NCI-H1436 (cell line): ENCODE data around the gene ABT1.
A peak's percentile ranks its signal among the peaks of the same experiment; 100 is the strongest.

Experiments used
- DNase-seq: peaks from one replicate; lab custom pipeline; 2025; lab: John Stamatoyannopoulos, UW

The ABT1 gene

DNA sequence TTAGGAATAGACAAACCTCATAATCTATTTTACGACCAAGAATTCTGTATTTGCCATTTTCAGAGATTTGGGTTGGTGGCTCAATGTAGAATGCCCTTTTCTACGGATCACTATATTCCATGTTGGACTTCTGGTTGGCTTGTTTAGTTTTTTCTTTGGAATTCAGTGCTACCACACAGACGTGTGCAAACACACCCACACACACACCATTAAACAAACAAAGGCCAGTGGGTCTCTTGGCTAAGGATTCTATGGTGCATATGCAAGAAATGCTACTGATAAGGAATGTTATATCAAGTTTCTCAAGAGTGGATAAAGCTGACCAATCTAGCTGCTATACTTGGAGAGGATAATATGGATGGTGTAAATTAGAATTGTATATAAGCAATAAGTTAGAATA is 8.0 kb downstream of the ABT1 start:
- DNase-seq, result no peak

DNA sequence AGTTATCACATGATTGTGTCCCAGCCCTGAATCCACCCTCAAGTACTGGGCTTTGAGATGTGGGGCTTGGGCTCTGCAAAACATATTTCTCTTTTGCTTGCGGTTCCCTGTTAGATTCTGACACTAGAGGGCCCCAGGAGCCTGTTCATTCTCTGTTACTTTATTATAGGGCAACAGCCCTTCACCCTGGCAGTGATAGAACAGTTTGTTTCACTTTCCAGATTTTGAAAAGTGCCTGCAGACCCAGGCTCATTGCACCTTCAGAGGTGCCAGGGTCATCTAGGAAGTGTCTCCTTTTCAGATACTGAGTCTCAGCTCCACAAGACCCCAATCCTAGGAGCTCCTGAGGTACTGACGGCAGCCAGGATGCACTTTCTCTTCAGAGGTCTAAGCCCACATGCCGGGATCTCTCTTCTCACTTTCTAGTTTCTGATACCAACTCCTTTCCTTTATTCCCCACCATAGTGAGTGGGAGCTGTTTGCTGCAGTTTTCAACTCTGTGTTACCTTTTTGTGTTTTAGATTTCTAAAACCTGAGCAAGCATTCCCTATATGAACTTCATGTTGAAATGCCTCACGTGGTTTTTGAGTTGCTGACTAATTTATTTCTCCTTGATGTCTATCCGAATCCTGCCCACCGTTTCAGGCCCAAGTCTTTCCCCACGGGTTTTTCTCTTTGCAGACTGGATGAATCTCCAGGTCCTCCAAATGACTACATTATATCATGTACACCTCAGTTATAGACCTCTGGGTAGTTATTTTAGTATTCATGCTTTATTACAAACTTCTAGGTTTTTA is 10.9 kb downstream of the ABT1 start:
- peak; percentile 69 for DNase-seq

DNA sequence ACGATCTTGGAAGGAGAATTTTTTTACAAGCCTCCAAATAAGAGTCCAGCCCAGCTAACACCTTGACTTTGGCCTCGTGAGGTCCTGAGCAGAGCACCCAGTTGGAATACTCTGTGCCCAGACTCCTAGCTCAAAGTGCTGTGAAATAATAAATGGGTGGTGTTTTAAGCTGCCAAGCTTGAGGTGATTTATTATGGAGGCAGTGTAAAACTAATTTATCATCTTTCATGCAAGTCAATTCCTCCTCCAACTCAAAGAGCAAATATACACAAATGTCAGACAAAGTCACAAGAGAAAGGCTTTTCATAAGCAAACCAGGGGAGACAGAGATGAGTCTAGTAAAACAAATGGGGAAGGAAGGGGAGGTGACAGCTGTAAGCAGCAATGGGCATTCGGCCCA is 12.7 kb downstream of the ABT1 start:
- DNase-seq, result no peak

DNA sequence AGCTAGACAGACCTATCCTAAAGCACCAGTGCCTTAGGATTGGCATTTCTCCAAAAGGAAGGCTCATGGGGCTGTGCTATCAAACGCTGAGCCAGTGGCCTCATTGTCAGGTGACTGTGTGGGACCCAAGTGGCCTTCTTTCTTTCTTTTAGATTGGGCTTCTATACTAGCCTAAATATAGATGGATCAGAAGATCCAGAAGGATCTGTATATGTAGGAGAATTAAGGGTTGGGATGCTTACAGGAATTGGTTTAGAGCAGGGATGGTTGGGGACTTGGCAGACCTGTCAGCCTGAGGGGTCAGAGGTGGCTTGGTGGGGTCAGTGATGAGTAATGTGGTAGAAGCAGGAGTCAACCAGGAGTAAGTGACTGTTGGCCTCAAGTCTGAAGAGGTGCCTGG is 14.8 kb downstream of the ABT1 start:
- DNase-seq, result no peak

DNA sequence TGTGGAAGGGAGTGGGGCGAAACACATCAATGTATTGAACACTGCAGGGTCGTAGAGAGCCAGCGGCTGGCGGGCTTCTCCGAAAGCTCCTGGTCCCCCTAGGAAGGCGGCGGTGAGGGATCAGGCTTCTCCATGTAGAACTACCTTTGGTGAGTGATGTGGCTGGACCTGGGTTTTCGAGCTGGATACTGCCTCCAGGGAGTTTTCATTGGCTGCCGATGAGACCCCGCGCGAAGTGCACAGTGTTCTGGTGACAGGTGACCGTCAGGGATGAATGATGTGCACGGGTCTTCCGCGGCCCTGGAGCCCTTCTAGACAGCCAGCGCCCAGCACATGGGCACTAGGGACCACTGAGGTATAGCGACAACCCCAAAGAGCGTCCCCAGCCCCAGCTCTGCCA is 16.4 kb downstream of the ABT1 start:
- no peak for DNase-seq

DNA sequence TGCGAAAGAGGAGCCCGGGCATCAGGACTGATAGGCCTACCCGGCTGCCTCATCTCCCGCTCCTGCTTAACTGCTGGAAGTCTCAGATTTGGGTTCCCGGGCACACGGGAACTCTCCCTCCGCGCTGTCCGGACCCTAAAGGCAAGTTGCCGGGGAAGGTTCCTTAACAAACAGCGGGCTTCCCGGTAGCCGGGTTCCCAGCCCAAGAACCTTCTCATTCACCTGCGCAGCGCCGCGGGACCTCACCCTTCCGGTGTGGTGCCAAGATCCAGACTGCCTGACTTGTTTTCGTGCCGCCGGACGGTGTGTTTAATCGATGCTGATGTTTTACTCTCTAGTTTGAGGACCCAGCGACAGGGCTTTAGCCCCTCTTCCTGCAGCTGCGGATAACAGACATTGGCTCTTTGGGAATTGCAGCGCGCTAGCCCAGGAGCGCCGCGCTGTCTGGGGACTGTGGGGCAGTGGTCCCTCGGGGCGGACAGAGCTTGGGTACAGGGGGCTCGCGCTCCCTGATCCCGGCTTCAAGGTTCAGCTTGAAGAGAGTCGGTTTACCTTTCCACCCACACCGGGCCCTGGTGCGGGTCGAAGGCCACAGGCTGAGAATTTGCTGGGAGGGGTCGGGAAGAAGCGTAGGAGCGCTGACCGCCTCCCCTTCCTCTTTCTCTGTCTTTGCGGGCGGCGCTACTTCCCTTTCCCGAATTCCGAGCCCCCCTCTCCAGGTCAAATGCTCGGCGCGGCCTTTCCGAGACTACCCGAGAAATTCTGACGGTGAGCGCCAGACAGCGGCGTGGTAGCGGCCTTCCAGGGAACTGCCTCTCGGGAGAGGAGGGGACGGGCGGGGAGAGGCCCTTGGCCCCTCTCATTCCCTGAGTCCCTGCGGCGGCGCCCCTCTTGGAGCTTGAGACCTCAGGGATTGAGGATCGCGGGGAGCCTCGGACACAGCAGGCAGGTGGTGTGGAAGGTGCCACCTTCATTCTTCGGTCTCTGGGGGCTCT is 17.2 kb downstream of the ABT1 start:
- DNase-seq, result no peak

DNA sequence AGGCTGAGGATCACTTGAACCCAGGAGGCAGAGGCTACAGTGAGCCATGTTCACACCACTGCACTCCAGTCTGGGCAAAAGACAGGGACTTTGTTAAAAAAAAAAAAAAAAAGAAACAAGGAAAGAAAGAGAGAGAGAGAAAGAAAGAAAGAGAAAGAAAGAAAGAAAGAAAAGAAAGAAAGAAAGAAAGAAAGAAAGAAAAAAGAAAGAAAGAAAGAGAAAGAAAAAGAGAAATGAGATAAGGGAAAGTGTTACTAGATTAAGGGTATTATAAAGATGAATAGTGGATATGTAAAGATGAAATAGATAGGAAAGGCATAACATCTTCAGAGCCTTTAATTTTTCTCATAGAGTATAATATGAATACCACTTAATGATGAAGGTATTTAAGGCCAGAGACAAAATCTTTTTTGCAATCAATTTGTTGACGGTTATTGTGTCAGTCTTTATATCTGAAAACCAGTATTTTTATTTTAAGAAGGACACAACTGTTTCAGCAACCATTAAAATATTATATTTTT is 26.6 kb downstream of the ABT1 start:
- no peak for DNase-seq

DNA sequence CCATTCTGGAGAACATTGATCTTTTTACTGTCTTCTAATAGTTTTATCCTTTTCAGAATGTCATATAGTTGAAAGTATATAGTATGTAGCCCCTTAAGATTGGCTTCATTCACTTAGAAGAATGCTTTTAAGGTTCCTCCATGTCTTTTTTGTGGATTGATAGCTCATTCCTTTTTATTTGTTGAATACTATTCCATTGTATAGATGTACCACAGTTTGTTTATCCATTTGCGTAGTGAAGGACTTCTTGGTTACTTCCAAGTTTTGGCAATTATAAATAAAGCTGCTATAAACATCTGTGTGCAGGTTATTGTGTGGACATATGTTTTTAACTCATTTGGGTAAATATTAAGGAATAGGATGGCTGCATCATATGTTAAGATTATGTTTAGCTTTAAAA is 27.8 kb downstream of the ABT1 start:
- no peak for DNase-seq

DNA sequence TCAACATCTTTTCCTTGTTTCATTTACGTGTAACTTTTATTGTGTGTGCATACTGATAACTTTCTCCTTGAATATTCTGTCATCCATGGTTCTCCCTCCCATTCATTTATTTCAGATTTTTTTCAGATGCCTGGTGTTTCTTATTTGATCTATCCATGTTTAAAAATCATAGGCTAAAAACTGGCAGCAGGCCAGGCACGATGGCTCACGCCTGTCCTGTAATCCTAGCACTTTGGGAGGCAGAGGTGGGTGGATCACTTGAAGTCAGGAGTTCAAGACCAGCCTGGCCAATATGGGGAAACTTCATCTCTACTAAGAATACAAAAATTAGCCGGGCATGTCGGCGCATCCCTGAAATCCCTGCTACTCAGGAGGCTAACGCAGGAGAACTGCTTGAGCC is 31.1 kb downstream of the ABT1 start:
- no peak for DNase-seq

DNA sequence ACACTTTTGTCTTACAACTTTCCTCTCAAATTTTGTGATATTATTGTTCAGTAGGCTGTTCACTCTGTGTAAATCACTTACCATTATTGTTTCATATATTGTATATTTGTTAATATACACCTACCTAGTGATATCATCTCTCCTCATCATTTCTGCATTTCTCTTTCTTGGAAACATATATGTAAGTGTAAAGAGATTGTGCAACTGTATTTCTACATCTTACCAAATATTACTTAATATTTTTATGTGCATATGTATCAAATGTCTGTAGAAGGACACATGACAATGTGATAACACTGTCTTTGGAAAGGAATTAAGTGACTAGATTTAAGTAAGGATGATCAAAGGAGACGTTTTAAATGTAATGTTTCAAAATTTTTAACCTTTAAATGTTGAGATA is 32.6 kb downstream of the ABT1 start:
- DNase-seq, result no peak

DNA sequence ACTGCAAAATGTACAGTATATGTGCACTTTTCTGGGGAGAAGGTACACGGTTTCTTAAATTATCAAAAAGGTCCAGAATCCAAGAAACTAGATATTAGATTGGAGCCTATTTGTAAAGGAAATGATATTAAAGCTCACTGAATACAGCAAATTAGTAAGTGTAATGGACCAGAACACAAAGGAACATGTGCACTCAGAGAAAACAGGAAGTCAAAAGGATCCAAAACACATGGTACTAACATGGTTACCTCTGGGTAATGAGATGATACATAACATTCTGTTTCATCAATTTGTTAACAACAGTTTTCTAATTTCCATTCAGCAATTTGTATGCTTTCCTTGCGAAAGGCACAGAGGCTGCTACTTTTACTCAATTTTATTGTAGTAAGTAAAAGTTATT is 44.1 kb downstream of the ABT1 start:
- no peak for DNase-seq

DNA sequence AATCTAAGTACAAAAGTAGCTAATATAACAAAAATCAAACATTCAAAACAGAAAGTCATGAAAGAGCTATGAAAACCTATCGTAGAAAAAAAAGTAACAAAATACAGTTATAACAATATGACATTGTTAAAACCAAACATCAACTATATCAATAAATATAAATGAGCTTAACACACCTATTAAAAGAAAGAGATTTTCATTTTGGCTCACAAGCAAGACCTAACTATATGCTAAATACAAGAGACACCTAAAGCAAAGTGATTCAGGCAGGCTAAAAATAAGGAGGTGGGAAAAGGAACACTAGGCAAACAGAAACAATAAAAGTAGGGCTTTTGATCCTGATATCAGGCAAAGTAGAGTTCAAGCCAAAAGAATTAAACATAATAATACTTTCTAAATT is 49.3 kb downstream of the ABT1 start:
- DNase-seq, result no peak
